IMR-90 (cell line): ENCODE results near the gene PLD4. TPM values are rescaled to one million over a fixed set of nuclear protein-coding genes. Genes with fewer than 3 reads are reported as not detected.

Source experiments
- ATAC-seq: fragments of 200-7000 bp; cut with Tn5 transposase; 2 replicates; pipeline ENCODE4 v1.9.1; 2020; ENCODE audit warnings: low read depth, mild to moderate bottlenecking, moderate library complexity
- BruUV-seq: library from RNA; stranded (reverse); fragments of 400-500 nt; replicated peaks from 2 replicates; lab custom pipeline; 2021; lab: Mats Ljungman, UMichigan
- CTCF ChIA-PET: fragments of 300-600 bp; formaldehyde crosslinking; extraction: SDS; loops from one replicate; lab custom pipeline; 2021; ENCODE audit warnings: antibody characterized with exemption; lab: Yijun Ruan, JAX
- POLR2A ChIA-PET: fragments of 300-600 bp; sonication (Branson Sonifier 250); formaldehyde crosslinking; loops from one replicate; lab custom pipeline; 2022; ENCODE audit warnings: antibody characterized with exemption; ENCODE audit not compliant: unreplicated experiment; lab: Charles Lee
- DNase-seq: peaks from one replicate; pipeline ENCODE4 v3.0.0; 2013
- H2AFZ ChIP-seq: replicated peaks from 2 replicates; pipeline ENCODE3; 2013; ENCODE audit warnings: low read length, mild to moderate bottlenecking; ENCODE audit not compliant: poor library complexity
- H2AK5ac ChIP-seq: 2 replicates; pipeline ENCODE4 v1.6.1; 2013; ENCODE audit warnings: low read depth, low read length, inconsistent platforms
- H2AK9ac ChIP-seq: replicated peaks from 2 replicates; pipeline ENCODE3; 2013; ENCODE audit warnings: mild to moderate bottlenecking, low read depth, low read length, moderate library complexity; ENCODE audit not compliant: poor library complexity
- H2BK120ac ChIP-seq: 2 replicates; pipeline ENCODE4 v1.6.1; 2013; ENCODE audit warnings: low read depth, low read length, inconsistent platforms
- H2BK15ac ChIP-seq: 3 replicates; pipeline ENCODE4 v1.6.1; 2013; ENCODE audit warnings: low read depth, low read length, inconsistent platforms
- H2BK20ac ChIP-seq: 2 replicates; pipeline ENCODE4 v1.6.1; 2013; ENCODE audit warnings: low read depth, mild to moderate bottlenecking, inconsistent platforms, low read length, moderate library complexity
- H2BK5ac ChIP-seq: 2 replicates; pipeline ENCODE4 v1.6.1; 2013; ENCODE audit warnings: mild to moderate bottlenecking, low read depth, low read length, inconsistent platforms; ENCODE audit not compliant: poor library complexity, severe bottlenecking
- H3K14ac ChIP-seq: replicated peaks from 2 replicates; pipeline ENCODE4 v1.6.1; 2013; ENCODE audit warnings: low read depth, low read length, inconsistent platforms
- H3K18ac ChIP-seq: 2 replicates; pipeline ENCODE4 v1.6.1; 2013; ENCODE audit warnings: low read depth, low read length, control low read depth
- H3K23ac ChIP-seq: 2 replicates; pipeline ENCODE4 v1.6.1; 2013; ENCODE audit warnings: low read depth, low read length, inconsistent platforms
- H3K27ac ChIP-seq: 2 replicates; pipeline ENCODE4 v1.5.1; 2013; ENCODE audit warnings: mild to moderate bottlenecking, control low read depth, low read length; ENCODE audit not compliant: insufficient read depth
- H3K27me3 ChIP-seq: 2 replicates; pipeline ENCODE4 v1.6.1; 2013; ENCODE audit warnings: low read length; ENCODE audit not compliant: control insufficient read depth, insufficient read depth
- H3K36me3 ChIP-seq: 2 replicates; pipeline ENCODE4 v1.6.1; 2013; ENCODE audit warnings: low read length, mixed read lengths; ENCODE audit not compliant: control insufficient read depth, insufficient read depth
- H3K4ac ChIP-seq: 2 replicates; pipeline ENCODE4 v1.6.1; 2013; ENCODE audit warnings: low read depth, low read length, inconsistent platforms
- H3K4me1 ChIP-seq: 2 replicates; pipeline ENCODE4 v1.6.1; 2013; ENCODE audit warnings: low read length, mixed read lengths; ENCODE audit not compliant: control insufficient read depth, insufficient read depth
- H3K4me2 ChIP-seq: 2 replicates; pipeline ENCODE4 v1.6.1; 2013; ENCODE audit warnings: low read depth, mild to moderate bottlenecking, control low read depth, low read length, moderate library complexity
- H3K4me3 ChIP-seq: 2 replicates; pipeline ENCODE4 v1.5.1; 2013; ENCODE audit warnings: low read depth, mild to moderate bottlenecking, control low read depth, low read length, moderate library complexity; ENCODE audit not compliant: insufficient read depth
- H3K56ac ChIP-seq: 2 replicates; pipeline ENCODE4 v1.6.1; 2013; ENCODE audit warnings: low read length, inconsistent platforms; ENCODE audit not compliant: insufficient read depth; ENCODE audit errors: extremely low read depth
- H3K79me1 ChIP-seq, 2 experiments: 2 replicates each; pipeline ENCODE4 v1.6.1; 2013; ENCODE audit warnings: low read length in 2 of 2, inconsistent platforms in 1 of 2, low read depth in 1 of 2
- H3K9ac ChIP-seq: 2 replicates; pipeline ENCODE4 v1.6.1; 2013; ENCODE audit warnings: low read depth, low read length, control low read depth
- H3K9me1 ChIP-seq: 2 replicates; pipeline ENCODE4 v1.6.1; 2013; ENCODE audit warnings: low read length, inconsistent platforms; ENCODE audit not compliant: insufficient read depth
- H3K9me3 ChIP-seq: 2 replicates; pipeline ENCODE4 v1.6.1; 2013; ENCODE audit warnings: low read length; ENCODE audit not compliant: control insufficient read depth, insufficient read depth
- H4K20me1 ChIP-seq: 2 replicates; pipeline ENCODE4 v1.6.1; 2013; ENCODE audit warnings: low read length, inconsistent platforms; ENCODE audit not compliant: insufficient read depth
- H4K5ac ChIP-seq: 2 replicates; pipeline ENCODE4 v1.6.1; 2013; ENCODE audit warnings: mild to moderate bottlenecking, low read depth, low read length, control low read depth
- H4K8ac ChIP-seq, 2 experiments: 2 replicates each; pipeline ENCODE4 v1.6.1; 2013; ENCODE audit warnings: low read depth in 2 of 2, low read length in 2 of 2, control low read depth in 1 of 2, inconsistent platforms in 1 of 2
- H4K91ac ChIP-seq: 2 replicates; pipeline ENCODE4 v1.6.1; 2013; ENCODE audit warnings: low read depth, low read length, inconsistent platforms; ENCODE audit not compliant: insufficient read depth
- BHLHE40 ChIP-seq: fragments of 150-350 bp; IDR thresholded peaks from 2 replicates; pipeline ENCODE4 v1.6.1; 2016; ENCODE audit warnings: mild to moderate bottlenecking, low read depth, low read length
- CEBPB ChIP-seq: IDR thresholded peaks from 2 replicates; pipeline ENCODE4 v1.6.1; 2012; ENCODE audit warnings: low read depth, low read length, improper control_type of control experiment
- CHD1 ChIP-seq: IDR thresholded peaks from 2 replicates; pipeline ENCODE4 v1.6.1; 2012; ENCODE audit warnings: low read depth, low read length, improper control_type of control experiment
- FOS ChIP-seq: fragments of 150-350 bp; IDR thresholded peaks from 2 replicates; pipeline ENCODE4 v1.6.1; 2016; ENCODE audit warnings: low read depth, low read length
- MXI1 ChIP-seq: IDR thresholded peaks from 2 replicates; pipeline ENCODE4 v1.6.1; 2012; ENCODE audit warnings: low read depth, mild to moderate bottlenecking, low read length, moderate library complexity, borderline replicate concordance
- NFE2L2 ChIP-seq: fragments of 150-350 bp; IDR thresholded peaks from 2 replicates; pipeline ENCODE4 v1.6.1; 2016; ENCODE audit warnings: low read depth, mild to moderate bottlenecking, low read length
- POLR2A ChIP-seq: IDR thresholded peaks from 2 replicates; pipeline ENCODE4 v1.6.1; 2012; ENCODE audit warnings: mild to moderate bottlenecking, low read depth, low read length
- RCOR1 ChIP-seq: IDR thresholded peaks from 2 replicates; pipeline ENCODE4 v1.6.1; 2012; ENCODE audit warnings: mild to moderate bottlenecking, low read length, improper control_type of control experiment; ENCODE audit not compliant: insufficient replicate concordance
- RFX5 ChIP-seq: IDR thresholded peaks from 2 replicates; pipeline ENCODE4 v1.8.0; 2012; ENCODE audit warnings: low read depth, mild to moderate bottlenecking, low read length, moderate library complexity
- WGBS, 2 experiments: methylation state at CpG; one replicate each; pipeline versions ENCODE4 v1.1.5 to v1.1.7; 2013; ENCODE audit warnings: missing lambda C conversion rate in 2 of 2; ENCODE audit not compliant: insufficient read length in 1 of 2; ENCODE audit errors: extremely low coverage in 2 of 2; 5-methylcytosine and 5-hydroxymethylcytosine counted together
- dilution Hi-C: fragments of 300-500 bp; cut with HindIII; formaldehyde crosslinking; loops from one replicate; pipeline ENCODE4 v1.14.3; 2018; ENCODE audit warnings: low sequenced_read_pairs; ENCODE audit not compliant: unreplicated experiment
- in situ Hi-C: fragments of 300-500 bp; cut with MboI; formaldehyde crosslinking; loops from 3 replicates; pipeline ENCODE4 v1.14.3; 2019; ENCODE audit warnings: low sequenced_read_pairs, inconsistent platforms, mixed read lengths
- intact Hi-C: fragments of 100-400 bp; cut with micrococcal nuclease; formaldehyde crosslinking; loops from 2 replicates; pipeline ENCODE4 v1.10.0; 2022
- polyA plus RNA-seq, 3 experiments: library from polyadenylated mRNA; depleted of rRNA; stranded (reverse); fragments of >200 nt; gene quantifications; 2 replicates each; pipeline ENCODE4 v1.2.3, GENCODE V29; 2012; ENCODE audit warnings: low replicate concordance in 1 of 3
- total RNA-seq: library from RNA; depleted of rRNA; stranded (reverse); fragments of >200 nt; gene quantifications from 2 replicates; pipeline ENCODE4 v1.2.3, GENCODE V29; 2012
- TF ChIP-seq, protein P1 (sequence below): fragments of 150-350 bp; IDR thresholded peaks from 2 replicates; pipeline ENCODE4 v1.6.1; 2016; ENCODE audit warnings: low read depth, mild to moderate bottlenecking, low read length, moderate library complexity, borderline replicate concordance

PLD4 gene
- total and polyA plus RNA-seq, 2 of the 4 experiments (the other 2 are of a cell fraction) = 0.05 TPM; not detected in 1

DNA sequence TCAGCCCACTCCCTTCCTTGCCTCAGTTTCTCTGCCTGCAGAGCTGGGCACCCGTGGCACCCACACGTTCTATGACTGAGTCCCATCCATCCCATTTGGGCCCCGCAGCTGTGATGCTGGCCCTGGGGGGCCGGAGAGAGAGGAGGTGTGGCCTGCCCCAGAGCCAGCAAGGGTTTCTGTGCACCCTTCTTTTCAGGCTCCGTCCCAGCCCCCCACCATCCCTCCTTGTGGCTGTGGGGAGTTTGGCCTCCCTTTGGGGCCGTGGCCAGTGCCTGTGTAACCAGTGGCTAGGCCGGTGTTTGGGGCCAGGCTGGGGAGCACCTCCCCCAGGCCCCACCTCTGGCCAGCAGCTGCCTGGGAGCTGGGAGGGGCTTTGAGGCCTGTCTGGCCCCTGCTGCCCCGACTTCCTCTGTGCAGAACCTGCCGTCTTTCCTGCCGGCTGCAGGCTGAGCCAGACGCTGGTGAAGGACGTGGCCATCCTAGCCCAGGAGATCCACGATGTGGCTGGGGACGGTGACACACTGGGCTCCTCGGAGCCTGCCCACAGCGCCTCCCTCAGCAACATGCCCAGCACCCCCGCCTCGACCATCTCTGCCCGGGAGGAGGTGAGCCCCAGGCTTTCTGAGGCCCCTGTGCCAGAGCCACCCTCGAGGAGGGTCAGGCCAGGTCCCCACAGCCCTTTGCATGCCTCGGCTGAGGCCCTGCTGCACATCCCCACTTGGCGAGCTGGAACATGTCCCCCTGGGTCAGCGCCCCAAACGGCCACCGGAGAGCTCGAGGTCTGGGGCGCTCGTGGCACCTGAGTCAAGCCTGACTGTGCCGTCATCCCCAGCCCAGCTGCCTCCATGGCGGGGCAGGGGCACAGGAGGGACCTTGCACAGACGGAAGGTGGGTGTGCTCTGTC is 31.9 kb upstream of the PLD4 start:
- Histone ChIP-seq H3K9me3 (no peaks in the 10 kb centered on the region), H3K79me1 (no peaks in the 10 kb centered on the region), H3K4me1 (no peaks in the 10 kb centered on the region), H2AFZ (no peak overlapping the region), H2AK5ac (no peak overlapping the region), H3K56ac (no peak overlapping the region), H3K36me3 (peaks cover 20% of the 10 kb centered on the region; the same call in 1 of the 2 replicates), H2AK9ac (no peak overlapping the region), H3K18ac (no peak overlapping the region), H4K5ac (no peak overlapping the region), H2BK5ac (no peak overlapping the region), H4K91ac (no peak overlapping the region), H4K8ac (no peak overlapping the region), H3K4me3 (no peak overlapping the region), H3K27ac (no peak overlapping the region), H3K23ac (no peak overlapping the region), H2BK15ac (no peak overlapping the region), H3K14ac (no peak overlapping the region), H2BK20ac (no peak overlapping the region), H3K4me2 (no peak overlapping the region), H4K20me1 (no peaks in the 10 kb centered on the region; the same call in none of the 2 replicates), H3K9ac (no peak overlapping the region), H3K4ac (no peak overlapping the region), H2BK120ac (no peak overlapping the region), H3K9me1 (0 out of 2 replicates have a peak, but pooled peaks cover 2% of the 10 kb centered on the region), H3K27me3 (no peaks in the 10 kb centered on the region)
- POLR2A ChIA-PET = no interaction called here
- 68% methylated on average over 8 of the region's 31 CpGs; no CpG with 5 or more reads in 1 of the 2 experiments for WGBS, 2 experiments
- TF ChIP-seq NFE2L2 = no peak
- TF ChIP-seq, protein P1, sequence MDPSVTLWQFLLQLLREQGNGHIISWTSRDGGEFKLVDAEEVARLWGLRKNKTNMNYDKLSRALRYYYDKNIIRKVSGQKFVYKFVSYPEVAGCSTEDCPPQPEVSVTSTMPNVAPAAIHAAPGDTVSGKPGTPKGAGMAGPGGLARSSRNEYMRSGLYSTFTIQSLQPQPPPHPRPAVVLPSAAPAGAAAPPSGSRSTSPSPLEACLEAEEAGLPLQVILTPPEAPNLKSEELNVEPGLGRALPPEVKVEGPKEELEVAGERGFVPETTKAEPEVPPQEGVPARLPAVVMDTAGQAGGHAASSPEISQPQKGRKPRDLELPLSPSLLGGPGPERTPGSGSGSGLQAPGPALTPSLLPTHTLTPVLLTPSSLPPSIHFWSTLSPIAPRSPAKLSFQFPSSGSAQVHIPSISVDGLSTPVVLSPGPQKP = no peak
- TF ChIP-seq CEBPB = no peak
- no peak for TF ChIP-seq MXI1
- no peak for TF ChIP-seq BHLHE40
- no peak for TF ChIP-seq RCOR1
- TF ChIP-seq CHD1 = no peak
- TF ChIP-seq FOS = no peak
- no peak for TF ChIP-seq RFX5
- no peak for TF ChIP-seq POLR2A
- no TSS peak for BruUV-seq
- ATAC-seq = no peak
- intact Hi-C loops = no loop called here
- dilution Hi-C loops = no loop called here
- CTCF ChIA-PET = no interaction called here
- DNase-seq = no peak
- in situ Hi-C loops = no loop called here
